GM18870 (cell line): ENCODE data around the gene SLC39A12.

Source experiments
- ATAC-seq: cut with Tn5 transposase; IDR thresholded peaks from one replicate; pipeline ENCODE4 v1.9.1; 2021; ENCODE audit warnings: moderate library complexity; ENCODE audit not compliant: unreplicated experiment

The SLC39A12 gene

DNA sequence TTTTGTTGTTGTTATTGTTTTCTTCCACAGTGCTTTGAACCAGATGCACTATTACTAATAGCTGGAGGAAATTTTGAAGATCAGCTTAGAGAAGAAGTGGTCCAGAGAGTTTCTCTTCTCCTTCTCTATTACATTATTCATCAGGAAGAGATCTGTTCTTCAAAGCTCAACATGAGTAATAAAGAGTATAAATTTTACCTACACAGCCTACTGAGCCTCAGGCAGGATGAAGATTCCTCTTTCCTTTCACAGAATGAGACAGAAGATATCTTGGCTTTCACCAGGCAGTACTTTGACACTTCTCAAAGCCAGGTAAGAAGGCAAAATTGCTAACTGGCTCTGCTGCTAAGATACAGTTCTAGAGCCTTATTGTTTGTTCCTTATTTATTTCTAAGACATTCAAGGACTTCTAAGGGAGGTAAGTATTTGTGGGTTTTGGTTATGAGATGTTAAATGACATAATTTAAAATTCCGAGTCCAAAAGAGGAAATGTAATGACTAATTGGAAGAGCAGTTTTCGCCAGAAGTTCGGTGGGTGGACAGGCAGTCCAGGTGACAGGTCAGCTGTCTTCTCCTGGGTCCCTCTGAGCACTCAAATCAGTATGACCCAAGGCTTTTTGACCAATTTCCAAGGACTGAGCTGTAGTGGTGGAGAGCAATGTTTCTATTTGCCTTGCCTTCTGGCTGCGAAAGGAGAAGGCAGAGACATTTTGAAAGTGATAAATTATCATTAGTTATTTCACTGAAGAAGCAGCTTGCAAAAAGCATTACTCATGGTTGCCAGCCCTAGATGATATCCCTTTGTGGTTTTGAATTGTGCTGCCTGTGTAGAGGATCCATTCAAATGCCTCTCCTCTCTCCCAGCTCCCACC lies 10.1 kb downstream of the SLC39A12 start:
- no peak for ATAC-seq

- ATAC-seq: no peak
These were observed 11.7 kb downstream of the SLC39A12 start for GRCh38 chr10:17963431-17963830.

- ATAC-seq: no peak
These were observed 14.0 kb downstream of the SLC39A12 start for GRCh38 chr10:17965649-17966235.

DNA sequence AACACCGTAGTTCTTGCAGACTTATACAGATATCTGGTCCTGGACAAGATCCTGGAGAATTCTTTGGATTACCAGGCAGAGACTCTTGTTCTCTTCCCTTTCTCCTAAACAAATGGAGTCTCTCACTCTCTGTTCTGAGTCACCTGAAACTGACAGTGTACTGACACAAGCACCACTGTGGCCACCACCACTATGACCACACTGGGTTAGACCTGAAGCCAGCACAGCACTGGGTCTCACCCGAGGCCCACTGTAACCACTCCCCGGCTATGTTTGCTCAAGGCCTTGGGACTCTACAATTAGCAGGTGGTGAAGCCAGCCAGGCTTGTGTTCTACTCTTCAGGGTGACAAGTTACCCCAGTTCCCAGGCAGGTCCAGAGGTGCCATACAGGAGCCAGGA lies 22.8 kb downstream of the SLC39A12 start:
- no peak for ATAC-seq

DNA sequence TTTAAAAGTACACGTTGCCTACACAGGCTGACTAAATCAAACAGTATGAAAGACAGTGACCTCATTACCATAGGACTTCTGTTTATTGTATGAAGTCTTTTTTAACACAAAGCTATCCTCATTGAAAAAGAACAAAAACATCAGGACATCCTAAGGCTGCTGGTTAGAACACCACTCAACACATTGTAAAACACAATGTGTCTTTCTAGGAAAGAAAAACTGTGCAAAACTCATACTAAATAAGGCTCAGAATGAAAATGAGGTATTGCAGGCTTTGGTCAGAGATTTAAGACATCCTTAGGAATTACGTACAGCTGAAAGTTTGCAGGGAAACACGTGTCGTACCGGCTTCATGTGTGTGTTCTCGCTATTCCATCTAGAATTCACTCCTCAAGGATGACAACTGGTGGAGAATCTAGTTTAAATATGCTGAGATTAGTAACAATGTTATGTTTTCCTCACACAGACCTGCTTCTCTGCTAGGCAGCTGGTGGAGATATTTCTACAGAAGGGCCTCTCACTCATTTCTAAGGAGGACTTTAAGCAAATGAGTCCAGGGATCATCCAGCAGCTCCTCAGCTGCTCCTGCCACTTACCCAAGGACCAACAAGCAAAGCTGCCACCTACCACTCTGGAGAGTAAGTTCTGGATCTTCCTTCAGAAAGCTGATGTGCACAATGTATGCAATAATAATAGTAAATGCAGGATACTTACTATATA lies 29.3 kb downstream of the SLC39A12 start:
- no peak for ATAC-seq

DNA sequence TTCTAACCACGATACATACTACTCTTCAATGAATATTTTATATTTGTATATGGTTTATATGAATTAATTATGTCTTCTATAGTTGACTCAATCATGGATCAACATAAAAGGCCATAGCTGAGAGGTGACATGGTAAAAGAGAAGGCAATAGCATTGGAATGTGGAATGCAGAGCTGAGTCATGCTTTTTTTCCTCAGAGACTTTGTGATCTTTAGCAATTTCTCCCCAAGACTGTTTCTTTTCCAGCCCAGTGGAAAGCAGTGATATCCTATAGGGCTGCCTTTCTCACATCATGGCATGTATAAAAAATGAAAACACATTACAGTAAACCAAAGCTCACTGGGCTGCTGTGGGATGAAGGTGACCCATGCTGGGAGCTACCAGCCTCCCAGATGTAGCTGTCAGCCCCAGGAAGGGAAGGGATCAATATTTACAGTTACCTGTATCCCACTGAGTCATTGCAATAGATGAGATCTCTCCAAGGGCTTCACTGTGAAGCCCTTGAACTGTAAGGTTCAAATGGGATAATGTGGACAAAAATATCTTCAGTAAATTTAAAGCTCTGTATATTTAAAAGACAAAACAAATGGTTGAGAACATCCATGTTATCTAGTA lies 30.2 kb downstream of the SLC39A12 start:
- no peak for ATAC-seq

GRCh38 chr10:17984056-17984455 lies 32.3 kb downstream of the SLC39A12 start:
- ATAC-seq: peak; percentile 91

DNA sequence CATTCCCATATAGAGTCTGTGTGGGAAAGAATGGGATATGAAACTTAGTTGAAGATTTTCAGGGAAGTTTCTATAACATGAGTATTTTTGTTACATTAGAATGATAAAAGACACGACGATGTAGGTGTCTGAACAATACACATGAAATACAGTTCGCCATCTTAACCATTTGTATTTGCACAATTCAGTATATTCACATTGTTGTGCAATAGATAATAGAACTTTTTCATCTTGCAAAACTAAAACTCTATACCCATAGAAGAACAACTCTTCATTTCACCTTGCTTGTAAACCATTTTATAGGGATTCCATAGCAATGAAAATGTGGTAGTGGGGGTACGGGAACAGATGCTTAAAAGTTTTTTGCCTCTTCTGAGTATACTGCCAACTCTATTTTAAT lies 32.8 kb downstream of the SLC39A12 start:
- ATAC-seq: no peak

DNA sequence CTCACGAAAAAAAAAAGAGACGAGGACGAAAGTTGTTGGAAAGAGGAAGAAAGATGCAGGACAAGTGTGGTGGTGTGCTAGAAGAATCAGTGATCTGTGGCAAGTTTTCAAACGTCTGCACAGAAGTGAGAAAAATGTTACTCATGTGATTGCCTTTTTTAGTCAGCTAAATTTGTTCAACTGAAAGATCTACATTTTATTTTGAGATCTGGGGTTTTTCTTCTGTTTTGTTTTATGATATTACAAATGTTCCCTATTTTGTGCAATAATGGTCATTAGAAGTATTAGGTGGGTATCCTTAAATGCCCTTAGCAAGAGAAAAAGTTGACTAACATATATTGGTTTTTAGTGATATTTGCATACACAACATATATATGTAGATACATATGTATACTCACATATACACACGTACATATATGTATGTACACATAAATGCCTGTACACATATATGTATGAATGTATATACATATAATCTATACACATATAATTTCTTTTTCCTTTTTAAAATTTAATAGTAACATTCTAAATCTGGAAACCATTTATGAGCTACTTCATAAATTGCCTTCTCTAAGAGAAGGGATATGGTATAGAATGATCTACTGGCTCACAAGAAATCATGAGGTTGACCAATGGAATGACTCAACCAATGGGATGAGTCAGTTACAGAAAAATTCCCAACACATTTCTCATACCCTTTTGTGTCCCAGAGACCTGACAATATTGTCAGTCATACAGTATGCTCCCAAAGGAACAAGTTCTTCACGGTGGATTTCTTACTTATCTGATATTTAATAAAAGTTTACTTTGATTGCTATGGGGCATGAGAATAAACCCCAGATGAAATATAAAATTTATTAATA lies 38.4 kb downstream of the SLC39A12 start:
- ATAC-seq: peak; percentile 90

DNA sequence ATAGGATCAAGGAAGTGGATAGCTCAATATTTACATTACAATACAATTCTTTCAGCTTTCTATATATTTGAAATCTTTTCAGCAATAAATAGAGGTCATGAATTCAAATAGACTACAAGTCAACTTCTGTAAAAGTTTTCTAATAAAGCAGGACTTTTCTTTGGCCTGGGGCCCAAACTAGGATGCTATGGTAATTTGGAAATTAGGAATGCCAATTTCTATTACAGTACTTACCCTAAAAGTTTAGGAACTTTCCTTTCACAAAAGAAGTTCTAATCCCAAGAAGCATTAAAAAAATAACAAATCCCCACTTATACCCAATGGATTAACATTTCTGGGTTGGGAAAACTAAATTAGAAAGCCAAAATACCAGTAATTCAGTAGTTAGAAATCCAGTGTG lies 40.5 kb downstream of the SLC39A12 start:
- no peak for ATAC-seq

- ATAC-seq: no peak
These were observed 41.6 kb downstream of the SLC39A12 start for GRCh38 chr10:17993361-17993760.

- no peak for ATAC-seq
These were observed 48.9 kb downstream of the SLC39A12 start for GRCh38 chr10:18000601-18001000.

DNA sequence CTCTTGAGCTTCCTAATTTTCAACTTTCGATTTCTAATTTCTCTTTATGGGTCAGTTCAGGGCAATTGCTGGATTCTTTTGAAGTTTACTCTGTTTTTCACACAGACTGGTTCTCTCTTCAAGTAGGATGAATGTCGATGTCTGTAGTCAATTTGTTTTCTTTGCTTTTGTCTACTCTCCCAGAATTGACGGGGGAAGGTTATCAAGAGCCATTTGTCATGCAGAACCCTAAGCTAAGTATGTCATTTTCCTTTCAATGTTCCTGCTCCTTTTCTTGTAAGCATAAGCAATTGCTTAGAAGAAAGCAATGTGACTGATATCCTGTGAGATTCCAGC lies 53.7 kb downstream of the SLC39A12 start:
- no peak for ATAC-seq

- no peak for ATAC-seq
These were observed 54.2 kb downstream of the SLC39A12 start for GRCh38 chr10:18005781-18006456.

DNA sequence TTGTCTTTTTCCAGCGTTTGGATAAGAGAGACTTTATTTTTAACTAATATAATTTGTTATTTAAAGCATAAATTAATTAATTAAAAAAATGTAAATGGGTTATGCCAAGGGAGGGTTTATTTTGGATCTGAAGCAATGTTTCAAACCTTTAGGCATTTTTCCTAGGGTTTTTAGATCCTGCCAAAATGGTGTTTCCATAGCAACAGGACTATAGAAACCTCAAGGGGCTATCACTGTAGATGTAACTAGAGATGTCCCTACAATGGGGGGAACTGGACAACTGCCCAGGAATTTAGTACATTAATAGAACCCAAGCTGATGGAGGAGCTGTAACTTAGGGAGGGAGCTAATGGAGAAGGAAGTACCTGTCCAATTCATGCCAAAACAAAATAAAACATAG lies 57.3 kb downstream of the SLC39A12 start:
- ATAC-seq: no peak

DNA sequence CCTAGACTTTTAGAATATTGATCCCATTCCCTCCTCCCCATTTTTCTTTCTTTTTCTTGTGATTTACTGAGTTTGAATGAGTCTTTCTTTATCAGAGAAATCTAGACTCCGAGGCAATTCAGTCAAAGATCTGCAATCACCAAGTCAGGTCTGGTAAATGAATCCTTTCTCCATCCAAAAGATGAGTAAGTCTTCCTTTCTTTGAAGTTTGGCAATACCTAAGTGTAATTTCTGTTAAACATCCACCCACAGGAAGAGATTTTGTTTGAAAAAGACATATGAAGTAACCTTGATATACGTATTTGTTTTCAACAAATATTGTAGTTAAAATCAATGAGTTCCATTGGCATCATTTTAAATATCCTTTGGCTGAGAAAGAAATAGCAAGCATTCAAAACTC lies 58.3 kb downstream of the SLC39A12 start:
- ATAC-seq: no peak

DNA sequence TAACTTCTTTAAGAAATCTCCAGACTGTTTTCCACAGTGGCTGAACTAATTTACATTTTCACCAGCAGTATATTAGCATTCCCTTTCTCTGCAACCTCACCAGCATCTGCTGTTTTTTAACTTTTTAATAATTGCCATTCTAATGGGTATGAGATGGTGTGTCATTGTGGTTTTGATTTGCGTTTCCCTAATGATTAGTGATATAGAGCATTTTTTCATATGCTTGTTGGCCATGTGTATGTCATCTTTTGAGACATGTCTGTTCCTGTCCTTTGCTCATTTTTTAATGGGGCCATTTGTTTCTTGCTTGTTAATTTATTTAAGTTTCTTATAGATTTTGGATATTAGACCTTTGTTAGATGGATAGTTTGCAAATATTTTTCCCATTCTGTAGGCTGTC lies 68.8 kb downstream of the SLC39A12 start:
- no peak for ATAC-seq

DNA sequence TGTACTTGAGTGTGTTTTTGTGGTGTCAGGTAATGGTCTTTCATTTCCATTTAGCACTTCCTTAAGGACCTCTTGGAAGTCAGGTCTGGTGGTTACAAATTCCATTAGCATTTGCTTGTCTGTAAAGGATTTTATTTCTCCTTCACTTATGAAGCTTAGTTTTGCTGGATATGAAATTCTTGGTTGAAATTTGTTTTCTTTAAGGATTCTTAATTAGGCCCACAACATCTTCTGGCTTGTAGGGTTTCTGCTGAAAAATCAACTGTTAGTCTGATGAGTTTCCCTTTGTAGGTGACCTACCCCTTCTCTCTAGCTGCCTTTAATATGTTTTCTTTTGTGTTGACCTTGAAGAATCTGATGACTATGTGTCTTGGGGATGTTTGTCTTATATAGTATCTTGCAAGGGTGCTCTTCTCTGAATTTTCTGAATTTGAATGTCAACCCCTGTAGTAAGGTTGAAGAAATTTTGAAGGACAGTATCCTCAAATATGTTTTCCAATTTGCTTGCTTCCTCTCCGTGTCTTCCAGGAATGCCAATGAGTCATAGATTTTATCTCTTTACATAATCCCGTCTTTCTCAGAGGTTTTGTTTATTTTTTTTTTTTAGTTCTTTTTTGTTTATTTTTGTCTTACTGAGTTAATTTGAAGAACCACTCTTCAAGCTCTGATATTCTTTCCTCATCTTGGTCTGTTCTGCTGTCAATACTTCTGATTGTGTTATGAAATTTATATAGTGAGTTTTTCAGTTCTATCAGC lies 70.2 kb downstream of the SLC39A12 start:
- ATAC-seq: no peak
